GM18519 (cell line): ENCODE data around the gene LDLRAD3.

Experiments used
- ATAC-seq: cut with Tn5 transposase; IDR thresholded peaks from one replicate; pipeline ENCODE4 v1.9.1; 2021; ENCODE audit warnings: mild to moderate bottlenecking, moderate library complexity; ENCODE audit not compliant: unreplicated experiment, low FRiP score

LDLRAD3 gene

DNA sequence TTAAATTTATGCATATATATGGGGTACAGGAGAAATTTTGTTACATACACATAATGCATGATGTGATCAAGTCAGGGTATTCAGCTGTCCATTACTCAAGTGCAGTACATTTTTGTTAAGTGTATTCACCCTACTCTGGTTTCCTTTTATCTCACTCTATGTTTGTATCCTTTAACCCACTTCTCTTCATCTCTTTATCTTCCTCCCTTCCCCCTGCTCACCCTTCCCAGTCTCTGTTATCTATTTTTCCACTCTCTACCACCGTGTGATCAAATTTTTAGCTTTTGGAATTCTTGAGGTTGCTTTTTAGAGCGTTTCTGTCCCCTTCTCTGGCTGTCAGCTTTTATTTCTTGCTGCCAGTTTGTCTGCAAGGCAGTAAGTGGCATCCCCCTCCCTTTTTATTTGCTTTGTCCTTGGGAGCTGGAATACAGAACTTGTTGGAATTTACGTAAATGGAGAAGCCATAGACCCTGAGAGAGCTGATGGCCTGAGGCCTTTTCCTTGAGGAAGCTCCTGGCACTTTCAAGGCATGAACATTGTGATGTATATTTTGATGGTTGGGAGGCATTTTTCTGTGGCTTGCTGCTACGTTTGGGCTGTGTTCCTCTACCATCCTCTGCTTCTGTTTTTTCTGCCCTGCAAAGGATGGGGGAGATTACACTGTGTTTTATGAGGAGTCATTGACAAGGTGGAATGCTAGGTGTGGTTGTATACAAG is 148.6 kb downstream of the LDLRAD3 start:
- no peak for ATAC-seq

DNA sequence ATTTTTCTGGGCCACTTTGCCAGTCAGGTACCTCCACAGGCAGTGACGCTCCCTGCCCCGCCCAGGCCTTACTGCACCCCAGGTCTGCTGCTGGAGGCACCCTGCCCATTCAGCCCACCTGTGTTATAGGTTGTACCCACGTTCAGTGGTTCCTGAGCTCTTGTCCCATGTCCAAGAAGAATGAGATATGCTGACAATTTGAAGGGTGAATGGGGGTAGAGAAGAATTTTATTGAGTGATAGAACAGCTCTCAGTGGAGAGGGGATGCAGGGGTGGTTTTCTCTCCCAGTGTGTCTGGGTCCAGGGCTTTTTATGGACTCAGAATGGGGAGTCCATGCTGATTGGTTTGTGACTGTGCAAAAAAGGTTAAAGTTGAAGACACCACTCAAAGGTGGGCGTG is 149.7 kb downstream of the LDLRAD3 start:
- no peak for ATAC-seq

DNA sequence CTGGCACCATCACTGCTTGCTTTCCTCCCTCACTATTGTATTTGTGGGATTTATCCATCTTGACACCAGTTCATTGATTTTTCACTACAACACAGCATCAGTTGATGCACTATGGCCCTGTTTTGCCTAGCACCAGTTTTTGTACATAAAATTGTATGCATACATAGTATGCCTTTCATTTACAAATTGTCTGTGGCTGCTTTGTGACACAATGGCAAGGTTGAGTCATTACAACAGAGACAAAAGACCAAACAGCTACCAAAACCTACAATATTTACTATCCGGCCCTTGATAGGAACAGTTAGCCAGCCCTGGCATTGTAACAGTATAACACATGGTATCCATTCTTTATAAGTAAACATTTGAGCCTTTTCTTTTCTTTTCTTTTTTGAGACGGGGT is 150.3 kb downstream of the LDLRAD3 start:
- ATAC-seq: no peak

DNA sequence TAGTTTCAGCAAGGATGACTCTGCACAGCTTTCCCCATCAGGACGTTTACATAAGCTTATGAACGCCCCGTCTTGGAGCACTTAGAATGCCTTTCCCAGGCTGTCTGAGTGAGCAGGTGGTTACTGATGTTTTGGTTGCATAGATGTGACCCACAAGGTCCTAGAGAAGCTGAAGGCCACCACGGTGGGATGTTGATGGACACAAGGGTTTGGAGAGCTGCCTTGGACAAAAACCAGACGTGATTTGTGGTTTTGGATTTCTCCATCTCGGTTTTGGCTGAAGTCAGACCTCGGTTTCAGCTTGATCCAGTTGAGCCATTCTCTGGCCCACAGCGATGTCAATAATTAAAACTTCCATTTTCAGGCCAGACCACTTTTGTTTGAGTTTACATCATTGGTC is 151.9 kb downstream of the LDLRAD3 start:
- no peak for ATAC-seq

DNA sequence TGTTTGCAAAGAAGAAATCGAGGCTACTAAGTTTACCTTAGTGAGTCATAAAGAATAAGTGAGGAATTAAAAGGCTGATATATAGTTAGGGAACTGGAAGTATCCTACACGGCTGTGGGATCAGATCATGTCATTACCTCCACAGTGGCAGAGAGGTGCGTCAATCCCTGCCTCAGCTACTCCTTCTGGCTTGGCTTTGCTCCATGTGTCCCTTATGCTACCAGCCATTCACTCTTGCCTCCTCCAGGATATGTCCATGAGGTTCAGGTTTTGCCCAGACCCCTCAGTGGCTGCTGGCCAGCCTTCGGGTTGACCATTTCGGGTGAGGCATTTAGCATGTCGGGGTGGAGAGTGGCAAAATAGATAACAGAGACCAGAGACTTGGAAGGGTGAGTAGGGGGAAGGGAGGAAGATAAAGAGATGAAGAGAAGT is 153.4 kb downstream of the LDLRAD3 start:
- no peak for ATAC-seq

DNA sequence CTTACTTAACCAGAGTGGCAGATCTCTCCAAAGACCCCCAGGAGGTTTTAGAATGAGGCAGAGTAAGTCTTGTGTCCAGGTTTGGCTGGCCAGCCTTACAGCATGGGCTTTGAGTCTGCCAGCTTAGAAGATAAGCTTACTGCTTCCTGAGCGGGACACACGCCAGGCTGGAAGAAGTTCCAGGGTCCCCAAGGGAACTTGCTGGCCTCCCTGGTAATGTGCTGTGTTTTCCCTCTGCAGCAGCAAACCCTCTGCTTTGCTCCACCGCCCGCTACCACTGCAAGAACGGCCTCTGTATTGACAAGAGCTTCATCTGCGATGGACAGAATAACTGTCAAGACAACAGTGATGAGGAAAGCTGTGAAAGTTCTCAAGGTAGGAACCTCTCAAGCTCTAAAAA is 154.2 kb downstream of the LDLRAD3 start:
- ATAC-seq: no peak

DNA sequence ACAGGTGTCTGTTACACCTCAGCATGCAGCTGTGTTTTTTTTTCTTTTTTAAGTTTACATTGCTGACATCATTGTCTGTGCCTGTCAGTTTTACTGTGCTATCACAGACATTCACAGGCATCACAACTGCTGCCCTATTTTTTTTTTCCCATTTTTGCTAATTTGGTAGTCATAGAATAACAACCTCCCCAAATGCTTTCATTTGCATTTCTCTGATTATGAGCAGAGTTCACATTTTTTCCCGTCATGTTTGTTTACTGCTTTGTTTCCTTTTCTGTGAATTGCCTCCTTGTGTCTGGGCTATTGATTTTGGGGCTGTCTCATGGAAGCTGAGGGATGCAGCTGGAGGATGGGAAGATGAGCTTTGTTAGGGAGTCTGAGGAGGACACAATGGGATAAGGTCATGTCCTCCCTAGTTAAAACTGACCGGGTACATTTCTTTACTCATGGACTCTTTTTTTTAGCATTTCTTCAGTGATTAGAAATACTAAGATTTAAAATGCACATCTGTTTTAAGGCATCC is 155.1 kb downstream of the LDLRAD3 start:
- no peak for ATAC-seq

DNA sequence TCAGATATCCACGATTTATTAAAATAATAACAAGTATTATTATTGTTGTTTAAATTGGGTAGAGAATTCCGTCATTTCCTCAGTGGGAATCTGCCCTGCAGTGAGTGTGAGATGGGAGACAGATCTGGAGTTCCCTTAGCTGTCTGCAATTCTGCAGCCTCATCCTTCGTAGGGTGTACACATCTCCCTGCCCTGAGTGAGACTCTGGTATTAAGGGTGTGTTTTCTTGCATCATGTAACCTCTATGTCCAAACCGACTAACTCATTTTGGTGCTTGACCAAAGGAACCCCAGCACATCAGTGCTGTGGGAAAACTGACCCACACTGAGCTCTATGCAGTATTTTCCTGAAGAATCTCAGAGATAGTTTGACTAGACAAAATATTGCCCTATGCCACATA is 157.6 kb downstream of the LDLRAD3 start:
- ATAC-seq: no peak

DNA sequence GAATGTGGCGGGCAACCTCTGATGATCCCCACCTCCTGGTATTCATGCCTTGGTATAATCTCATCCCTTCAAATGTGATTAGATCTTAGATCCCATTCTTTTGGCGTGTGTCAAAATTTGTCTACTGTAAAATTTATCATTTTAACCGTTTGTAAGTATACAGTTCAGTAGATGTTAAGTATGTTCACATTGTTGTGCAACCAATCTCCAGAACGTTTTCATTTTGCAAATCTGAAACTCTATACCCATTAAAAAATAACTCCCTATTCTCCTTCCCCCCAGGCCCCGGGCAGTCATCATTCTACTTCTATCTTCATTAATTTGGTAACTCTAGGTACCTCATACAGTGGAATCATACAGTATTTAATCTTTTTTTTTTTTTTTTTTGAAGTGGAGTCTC is 159.0 kb downstream of the LDLRAD3 start:
- no peak for ATAC-seq

DNA sequence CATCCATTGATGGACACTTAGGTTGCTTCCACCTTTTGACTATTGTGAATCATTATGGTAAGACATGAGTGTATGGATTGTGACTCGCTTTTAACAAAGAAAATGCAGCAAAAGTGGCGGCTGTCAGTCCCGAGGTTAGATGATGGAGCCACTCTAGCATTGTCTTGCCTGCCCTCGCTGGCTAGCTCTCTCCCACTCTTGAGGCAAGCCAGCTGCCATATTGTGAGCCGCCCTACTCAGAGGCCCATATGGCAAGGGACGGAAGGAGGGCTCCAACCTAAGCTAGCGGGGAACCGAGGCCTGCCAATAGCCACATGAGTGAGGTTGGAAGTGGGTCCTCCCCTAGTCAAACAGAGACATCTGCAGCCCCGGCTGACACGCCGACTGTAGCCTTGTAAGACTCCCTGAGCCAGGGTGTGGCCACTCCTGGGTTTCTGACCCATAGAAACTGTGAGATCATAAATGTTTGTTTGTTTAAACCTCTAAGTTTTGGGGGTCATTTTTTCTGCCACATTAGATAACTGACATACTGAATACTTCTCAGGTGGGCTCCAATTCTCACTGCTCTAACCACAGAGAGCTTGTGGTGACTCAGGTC is 160.2 kb downstream of the LDLRAD3 start:
- ATAC-seq: no peak

DNA sequence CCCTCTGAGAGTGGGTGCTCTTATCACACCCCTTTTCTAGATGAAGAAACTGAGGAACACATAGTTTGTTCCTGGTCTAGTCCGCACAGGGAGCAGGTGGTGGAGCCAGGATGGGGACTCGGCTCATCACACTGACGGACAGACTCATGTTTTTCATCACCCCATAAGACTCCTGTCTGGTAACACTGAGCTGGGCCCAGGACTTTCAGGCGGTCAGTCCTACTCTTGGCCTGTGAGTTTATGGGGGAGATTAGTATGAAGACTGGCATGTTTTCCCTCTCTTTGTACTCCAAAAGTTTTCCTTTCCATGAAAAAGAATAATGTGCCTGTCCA is 160.8 kb downstream of the LDLRAD3 start:
- ATAC-seq: no peak

DNA sequence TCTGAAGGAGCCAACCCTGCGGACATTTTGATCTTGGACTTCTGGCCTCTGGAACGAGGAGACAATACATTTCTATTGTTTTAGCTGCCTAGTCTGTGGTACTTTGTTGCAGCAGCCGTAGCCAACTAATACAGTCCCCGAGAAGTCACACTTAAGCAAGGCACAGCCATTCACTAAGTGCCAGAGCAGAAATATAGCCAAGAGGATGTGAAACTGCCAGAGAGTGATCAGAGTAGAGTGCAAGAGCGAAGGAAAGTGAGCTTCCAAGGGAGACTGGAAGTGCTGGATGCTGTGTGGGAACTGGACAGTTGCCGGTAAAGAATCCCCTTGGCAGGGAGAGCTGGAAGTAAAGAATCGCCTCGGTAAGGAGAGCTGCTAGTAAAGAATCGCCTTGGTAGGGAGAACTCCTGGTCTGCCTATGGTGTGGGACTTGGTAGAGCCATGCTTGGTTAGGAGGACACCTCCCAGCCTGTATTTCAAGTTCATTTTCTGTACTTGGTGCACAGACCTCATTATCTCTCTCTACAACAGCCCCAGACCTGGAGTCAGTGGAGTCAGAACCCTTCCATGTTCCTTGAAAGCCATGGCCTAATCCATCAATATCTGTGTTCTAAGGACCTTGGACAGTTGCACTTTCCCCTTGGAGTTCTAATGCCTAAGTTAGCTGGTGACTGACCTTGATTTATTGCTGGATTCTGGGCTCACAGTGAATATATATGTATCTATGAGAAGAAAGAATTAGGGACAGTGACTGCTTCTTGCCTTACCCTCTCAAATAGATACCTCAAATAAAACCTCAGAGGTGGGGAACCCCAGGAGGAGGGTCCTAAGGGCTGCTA is 162.1 kb downstream of the LDLRAD3 start:
- no peak for ATAC-seq

DNA sequence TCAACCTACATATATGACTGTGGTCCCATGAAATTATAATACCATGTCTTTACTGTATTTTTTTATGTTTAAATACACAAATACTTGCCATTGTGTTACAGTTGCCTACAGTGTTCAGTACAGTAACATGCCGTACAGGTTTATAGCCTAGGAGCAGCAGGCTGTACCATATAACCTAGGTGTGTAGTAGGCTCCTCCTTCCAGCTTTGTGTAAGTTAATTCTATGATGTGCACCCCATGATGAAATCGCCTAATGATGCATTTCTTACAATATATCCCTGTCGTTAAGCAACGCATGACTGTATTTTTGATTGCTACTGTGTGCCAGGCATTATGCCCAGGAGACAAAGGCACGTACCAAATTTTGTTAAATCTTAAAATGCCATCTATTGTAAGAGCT is 163.7 kb downstream of the LDLRAD3 start:
- no peak for ATAC-seq

DNA sequence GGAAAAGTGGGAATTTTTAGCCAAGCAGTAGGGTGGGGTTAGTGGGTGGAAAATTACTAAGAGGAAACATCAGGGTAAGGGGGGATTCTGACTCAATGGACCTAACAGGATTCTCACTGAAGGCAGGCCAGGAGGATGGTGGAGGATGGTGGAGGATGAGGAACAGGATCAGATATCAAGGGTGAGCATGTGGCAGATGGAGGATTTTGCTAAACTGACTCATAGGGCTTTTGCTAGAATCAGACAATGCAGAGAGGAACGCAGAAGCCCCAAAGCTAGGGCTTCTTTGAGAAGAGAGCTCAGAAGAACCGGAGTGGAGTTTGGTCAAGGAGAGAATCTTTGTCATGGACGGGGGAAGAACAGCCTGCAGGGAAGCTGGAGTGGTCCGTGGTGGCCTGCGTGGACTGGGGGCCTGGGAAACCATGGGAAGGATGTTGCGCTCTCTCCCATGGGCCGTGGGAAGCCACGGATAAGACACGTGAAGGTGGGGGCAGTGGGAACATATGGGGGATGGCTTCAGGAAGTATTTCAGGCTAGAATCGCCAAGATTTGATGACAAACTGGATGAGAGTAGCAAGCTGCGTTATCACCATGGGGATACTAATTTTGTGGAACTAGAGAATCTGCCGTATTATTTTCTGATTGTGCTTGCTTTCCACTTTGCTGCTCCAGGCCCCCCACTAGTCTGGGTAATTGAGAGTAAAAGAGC is 165.2 kb downstream of the LDLRAD3 start:
- no peak for ATAC-seq

DNA sequence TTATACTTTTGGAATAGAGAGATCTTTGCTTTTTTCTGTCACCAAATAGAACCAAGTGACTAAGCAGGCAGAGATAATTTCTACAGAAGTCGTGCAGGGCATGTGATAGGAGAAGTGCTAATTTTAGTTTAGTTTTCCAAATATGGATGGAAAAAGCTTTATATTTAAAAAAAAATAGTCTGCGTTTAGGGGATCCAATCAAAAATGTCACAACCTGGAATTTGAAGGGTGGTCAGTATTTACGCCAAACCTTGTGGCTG is 165.7 kb downstream of the LDLRAD3 start:
- no peak for ATAC-seq

DNA sequence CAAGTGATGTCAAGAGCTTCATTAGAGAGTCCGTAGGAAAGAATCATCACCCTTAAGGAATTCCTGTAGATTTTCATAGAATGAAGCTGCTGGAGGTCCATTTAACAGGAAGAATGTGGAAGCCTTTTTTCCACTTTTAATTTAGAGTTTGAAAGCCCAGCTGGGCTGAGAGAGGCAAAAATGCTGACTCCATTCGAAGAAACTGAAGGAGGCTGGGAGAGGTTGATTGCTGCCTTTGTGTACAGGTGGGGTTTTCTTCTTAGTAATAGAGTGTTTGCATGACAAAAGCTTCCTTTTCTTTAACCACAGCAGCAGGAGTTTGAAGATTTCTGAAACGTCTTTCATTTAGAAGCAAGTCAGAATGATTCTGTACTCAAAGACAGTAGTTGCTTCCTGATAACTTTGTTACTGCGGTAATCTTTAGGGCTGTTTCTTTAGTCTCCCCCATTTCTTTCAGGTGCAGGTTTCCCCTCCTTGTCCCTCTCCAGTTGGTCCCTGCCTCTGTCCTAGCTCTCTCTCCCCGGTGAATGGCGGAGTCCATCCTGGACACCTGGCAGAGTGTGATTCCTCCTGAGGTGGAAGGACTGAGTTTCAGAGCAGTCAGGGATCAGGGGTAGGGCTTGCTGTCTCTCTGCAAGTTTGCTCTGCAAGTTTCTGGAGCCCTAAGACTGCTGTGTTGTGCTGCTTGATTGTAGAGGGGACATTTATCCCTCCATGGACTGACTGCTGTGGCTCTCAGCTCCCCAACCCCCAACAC is 166.2 kb downstream of the LDLRAD3 start:
- ATAC-seq: no peak

DNA sequence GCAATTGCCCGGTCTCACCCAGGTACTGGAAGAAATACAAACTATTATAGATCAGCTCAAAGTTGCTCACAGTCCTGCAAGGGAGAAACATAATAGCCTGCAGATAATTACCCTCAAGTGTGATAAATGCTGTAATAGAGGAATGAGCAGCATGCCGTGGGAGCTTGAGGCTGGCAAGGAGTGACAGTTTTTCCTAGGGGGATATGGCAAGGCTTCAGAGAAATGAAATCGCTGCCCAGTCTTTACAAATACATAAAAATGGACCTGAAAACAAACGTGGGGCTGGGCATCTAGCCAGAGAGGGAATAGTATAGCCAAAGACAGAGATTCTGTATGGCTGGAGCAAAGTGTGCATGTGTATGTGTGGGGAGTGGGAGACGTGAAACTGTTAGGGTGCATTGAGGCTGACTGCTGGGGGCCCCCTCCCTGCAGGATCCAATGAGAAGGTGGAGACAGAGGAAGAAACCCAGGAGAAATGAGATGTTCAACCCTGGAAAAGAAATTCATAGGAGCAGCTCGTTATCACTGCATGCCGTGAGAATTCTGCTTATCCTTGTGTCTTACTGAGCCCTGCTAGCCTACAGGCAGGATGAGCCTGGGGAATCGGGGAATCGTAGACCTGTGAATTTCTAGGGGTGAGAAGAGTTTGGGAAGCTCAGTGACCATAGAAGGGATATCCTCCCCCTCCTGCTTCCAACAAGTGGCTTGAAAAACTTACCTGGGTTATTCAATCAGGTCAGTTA is 167.0 kb downstream of the LDLRAD3 start:
- ATAC-seq: no peak

DNA sequence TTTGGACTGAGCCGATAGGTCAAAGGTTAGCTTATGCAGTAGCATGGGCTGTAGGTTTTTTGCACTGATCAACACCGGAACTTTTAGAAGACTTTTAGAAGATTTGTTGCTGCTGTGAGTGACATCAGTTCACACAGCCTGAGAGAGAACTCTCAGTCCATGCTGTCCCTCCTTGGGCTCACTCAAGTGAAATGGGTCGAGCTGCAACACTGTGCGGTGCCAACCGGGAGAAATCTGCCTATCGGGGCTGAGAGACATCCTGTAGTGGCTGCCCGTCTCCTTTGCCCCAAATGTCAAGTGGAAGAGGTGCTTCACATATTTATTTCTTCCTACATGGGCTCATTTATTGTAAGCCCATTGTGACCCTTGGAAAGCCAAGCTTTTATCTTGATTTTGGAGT is 170.2 kb downstream of the LDLRAD3 start:
- ATAC-seq: no peak

DNA sequence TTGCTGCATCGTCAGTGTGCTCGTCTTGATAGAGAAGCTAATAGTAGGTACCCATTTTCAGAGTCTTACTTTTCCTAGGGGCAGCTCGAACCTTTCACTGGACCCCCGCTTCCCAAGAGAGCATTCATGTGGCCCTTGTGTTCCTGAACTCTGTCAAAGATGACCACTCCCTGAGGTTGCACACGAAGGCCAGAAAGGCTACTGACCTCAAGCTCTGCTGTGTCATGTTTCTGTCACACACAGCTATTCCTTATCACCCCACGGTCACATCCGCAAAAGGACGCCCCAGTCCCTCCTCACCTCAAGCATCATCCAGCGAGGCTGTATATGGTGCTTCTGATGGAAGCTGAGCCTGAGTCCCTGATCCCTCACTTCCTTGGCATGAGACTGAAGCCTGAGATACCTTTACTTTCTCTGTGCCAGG is 171.5 kb downstream of the LDLRAD3 start:
- no peak for ATAC-seq

DNA sequence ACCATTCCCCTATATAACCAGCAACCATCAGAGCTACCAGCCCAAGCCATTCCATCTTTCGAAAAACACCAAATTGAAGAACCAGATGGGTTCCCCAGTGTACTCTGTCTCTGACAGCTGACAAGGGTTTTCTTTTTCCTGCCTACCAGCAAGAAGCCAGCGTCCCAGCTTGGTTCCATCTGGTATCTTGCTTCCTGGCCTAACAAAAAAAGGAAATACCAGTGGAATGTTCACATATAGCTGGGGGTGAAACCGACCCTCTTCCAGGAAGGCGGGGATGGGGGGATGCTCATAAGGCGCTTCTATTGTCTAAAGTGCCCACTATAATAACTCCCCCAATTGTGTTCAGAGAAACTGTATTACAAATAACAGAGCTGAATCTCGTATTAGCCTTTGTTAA is 172.3 kb downstream of the LDLRAD3 start:
- no peak for ATAC-seq
